HG02571 (cell line): Measurements from ENCODE around the gene IGSF21.

Experiments
- ATAC-seq: cut with Tn5 transposase; IDR thresholded peaks from one replicate; pipeline ENCODE4 v1.9.1; 2021; ENCODE audit warnings: mild to moderate bottlenecking, moderate library complexity; ENCODE audit not compliant: unreplicated experiment

Gene IGSF21

GRCh38 chr1:18118078-18118477, 10.5 kb downstream of the IGSF21 start:
- no peak for ATAC-seq

GRCh38 chr1:18118491-18118890, 10.9 kb downstream of the IGSF21 start:
- no peak for ATAC-seq

- ATAC-seq = no peak
Observed at GRCh38 chr1:18119289-18119688, 11.7 kb downstream of the IGSF21 start.

- ATAC-seq = no peak
Observed at GRCh38 chr1:18119771-18120377, 12.3 kb downstream of the IGSF21 start.

GRCh38 chr1:18120638-18121037, 13.0 kb downstream of the IGSF21 start:
- ATAC-seq = no peak

GRCh38 chr1:18121072-18121820, 13.6 kb downstream of the IGSF21 start:
- no peak for ATAC-seq

GRCh38 chr1:18123467-18123992, 15.9 kb downstream of the IGSF21 start:
- ATAC-seq = no peak

GRCh38 chr1:18124977-18125376, 17.4 kb downstream of the IGSF21 start:
- no peak for ATAC-seq

- ATAC-seq = no peak
Observed at GRCh38 chr1:18126616-18127015, 19.0 kb downstream of the IGSF21 start.

- no peak for ATAC-seq
Observed at GRCh38 chr1:18128298-18128697, 20.7 kb downstream of the IGSF21 start.

GRCh38 chr1:18130356-18130755, 22.8 kb downstream of the IGSF21 start:
- no peak for ATAC-seq

GRCh38 chr1:18132022-18132710, 24.6 kb downstream of the IGSF21 start:
- ATAC-seq = no peak

GRCh38 chr1:18132711-18133541, 25.3 kb downstream of the IGSF21 start:
- no peak for ATAC-seq

GRCh38 chr1:18134324-18135046, 26.9 kb downstream of the IGSF21 start:
- no peak for ATAC-seq

GRCh38 chr1:18137759-18138345, 30.3 kb downstream of the IGSF21 start:
- ATAC-seq = no peak

GRCh38 chr1:18139198-18139981, 31.8 kb downstream of the IGSF21 start:
- ATAC-seq = no peak

GRCh38 chr1:18140411-18140810, 32.8 kb downstream of the IGSF21 start:
- no peak for ATAC-seq

GRCh38 chr1:18141661-18142060, 34.1 kb downstream of the IGSF21 start:
- no peak for ATAC-seq

GRCh38 chr1:18142471-18142870, 34.9 kb downstream of the IGSF21 start:
- ATAC-seq = no peak
